GM19025 (cell line): ENCODE results near the gene NTF3.

Experiments used
- ATAC-seq: cut with Tn5 transposase; IDR thresholded peaks from one replicate; pipeline ENCODE4 v1.9.1; 2021; ENCODE audit warnings: mild to moderate bottlenecking, low read depth, moderate library complexity; ENCODE audit not compliant: unreplicated experiment

Gene NTF3

DNA sequence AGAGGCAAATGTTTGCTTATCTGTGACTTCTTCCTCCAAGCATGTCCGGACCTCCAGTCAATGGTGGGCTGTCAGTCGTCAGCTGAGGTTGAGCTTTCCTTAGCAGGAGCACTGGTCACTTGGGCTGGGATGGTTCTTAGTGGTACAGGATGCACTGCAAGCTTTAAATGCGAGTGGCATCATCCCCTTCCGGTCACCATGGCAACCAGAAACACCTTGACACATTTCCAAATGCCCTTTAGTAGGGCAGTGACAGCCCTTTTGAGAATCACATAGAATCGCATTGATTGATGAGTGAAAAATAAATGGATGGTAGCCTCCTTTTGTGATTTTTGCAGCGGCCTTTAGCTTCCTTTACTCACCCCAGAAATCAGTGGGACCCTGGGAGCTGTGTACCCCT is 24.1 kb downstream of the NTF3 start:
- ATAC-seq: no peak

DNA sequence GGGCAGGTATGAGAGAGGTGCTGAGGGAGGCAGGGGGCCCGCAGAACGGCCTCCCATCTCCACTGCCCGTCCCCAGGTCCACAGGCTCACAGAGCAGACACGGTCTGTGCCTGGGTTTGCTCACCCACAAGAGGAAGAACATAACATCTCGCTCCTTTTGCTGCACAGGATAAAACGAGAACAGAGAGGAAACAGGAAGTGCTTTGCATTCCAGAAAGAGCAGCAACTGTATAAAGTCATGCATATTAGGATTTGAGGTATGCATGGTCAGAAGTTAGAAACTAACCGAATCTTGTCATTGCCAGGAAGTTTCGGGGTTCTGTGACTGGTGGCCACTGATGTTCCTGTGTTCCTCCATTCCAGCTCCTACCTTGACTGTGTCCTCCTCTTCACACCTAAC is 25.0 kb downstream of the NTF3 start:
- ATAC-seq: no peak

DNA sequence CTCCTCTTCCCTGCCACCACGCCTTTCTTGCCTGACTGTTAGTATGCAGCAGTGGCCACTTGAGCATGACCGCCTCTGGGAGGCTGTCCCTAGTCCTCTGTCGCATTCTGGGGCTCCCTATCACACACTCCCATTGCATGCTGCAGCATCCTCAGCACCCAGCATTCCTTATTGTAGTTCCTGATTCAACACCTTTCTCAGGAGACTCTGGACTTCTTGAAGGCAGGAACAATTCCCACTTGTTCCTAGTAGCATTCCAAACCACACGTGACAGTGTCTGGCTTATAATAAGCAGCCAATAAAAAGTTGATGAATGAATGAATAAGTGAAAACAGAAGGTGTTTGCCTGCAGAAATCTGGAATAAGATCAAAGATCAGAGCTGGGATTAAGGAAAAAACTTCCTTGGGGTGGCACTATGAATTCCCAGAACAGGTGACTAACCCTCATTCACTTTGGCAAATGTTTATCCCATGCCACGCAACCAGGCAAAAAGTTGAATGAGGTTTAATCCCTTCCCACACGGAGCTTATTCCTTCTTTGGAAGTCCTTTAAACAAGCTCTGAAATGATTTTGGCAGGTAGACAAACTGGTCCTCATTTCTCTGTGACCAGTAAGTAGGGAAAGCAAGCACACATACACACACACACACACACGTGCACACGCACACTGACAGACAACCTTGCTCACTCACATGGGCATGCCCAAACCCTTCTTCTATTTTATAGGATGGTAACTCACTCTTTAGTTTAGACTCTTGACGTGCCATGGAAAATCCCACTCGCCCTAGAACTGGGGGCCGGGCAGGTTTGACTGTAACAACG is 26.5 kb downstream of the NTF3 start:
- no peak for ATAC-seq

DNA sequence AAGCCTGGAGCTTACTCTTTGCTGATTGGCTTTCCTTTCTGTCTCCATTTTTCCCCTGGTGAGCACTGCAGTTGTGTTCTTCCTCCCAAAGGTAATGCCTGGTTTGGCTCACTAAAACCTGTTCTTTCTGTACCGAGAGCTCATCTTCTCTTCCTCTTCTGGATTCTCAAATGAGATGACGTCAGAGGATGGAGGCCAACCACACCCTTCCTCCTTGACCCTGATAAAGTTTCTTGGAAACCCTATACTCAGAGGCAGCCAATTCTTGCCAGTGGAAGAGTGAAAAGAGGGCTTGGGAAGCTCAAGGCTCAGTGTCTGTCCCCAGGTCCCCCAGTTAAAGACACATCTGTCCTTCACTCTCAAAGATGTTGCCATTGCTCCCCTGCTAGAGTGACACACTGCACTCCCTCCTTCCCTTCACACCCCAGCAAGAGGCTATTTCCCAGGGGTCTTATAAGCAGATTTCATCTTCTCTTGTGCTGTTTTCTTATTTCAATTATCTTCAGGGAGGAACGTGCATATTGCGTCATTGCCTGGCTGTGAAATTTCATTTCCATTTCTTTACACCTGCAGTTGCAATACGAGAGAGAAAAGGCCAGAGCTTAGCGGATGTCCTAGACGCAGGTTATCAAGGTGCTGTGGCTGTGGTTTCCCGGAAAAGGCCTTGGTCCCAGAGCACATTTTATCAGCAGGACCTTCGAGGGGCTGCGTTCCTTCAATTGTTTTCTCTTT is 27.3 kb downstream of the NTF3 start:
- no peak for ATAC-seq

DNA sequence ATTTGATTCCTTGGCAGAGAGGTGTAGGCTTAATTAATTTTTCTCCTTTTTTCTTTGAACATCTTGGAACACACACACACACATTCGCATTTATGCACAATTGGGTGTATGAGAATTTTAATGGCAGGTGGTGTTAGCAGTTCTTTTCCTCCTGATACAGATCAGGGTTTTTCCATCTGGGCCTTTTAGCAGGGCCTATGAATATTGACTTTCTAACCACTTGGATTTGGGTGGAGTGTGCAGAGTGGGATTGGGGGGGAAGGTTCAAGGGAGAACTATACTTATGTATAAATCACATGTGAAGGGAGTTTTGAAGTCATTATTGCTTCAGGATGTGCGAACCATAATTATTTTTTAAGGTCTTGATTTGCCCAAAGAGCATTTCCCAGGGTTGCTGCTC is 28.9 kb downstream of the NTF3 start:
- no peak for ATAC-seq

DNA sequence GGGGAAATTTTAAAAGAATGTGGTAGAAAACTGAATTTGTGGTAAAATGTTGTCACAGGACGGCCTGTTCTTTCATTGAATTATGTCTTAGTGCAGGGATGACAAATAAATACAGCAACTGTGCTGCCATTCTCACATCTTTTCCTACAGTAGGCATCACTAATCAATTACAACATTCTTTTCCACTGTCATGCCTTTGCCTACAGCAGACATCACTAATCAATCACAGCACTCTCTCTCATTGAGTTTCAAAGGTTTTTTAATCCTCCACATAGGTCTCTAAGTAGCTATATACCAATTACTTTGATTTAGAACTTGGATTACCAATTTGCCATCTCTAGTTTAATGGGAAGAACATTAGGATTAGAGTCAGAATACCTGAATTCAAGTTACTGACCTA is 30.1 kb downstream of the NTF3 start:
- no peak for ATAC-seq

DNA sequence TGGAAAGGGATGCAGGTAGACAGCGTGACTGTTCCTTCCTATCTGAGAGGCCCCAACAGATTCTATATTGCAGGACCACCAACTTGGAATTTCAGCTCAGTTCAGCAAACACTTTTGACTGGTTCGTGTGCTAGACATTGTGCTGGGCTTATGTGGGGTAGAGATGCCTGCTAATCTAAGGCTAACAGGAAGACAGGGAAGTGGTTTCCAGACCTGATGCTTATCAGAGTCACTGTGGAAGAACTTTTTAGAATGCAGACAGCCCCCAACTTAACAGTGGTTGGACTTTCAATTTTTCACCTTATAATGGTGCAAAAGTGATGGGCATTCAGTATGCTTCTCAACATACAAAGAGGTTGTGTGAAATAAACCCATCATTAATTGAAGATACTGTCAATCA is 32.2 kb downstream of the NTF3 start:
- ATAC-seq: no peak

DNA sequence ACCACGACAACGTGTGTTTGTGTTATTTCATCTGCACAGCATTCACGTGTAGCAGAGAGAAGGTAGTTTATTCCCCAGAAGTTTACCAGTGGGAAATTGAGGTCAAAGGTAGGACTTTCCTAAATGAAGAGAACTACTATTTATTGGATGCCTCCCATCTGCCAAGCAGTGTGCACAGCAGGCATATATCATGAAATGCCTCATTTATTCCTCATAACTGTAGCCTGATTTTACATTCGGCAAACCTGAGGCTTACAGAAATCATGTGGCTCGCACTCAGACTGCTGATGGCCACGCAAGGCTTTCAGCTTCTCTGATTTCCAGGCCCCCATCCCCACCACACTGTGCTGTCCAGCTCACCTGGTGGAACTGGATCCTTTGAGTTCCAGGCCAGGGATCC is 33.5 kb downstream of the NTF3 start:
- ATAC-seq: no peak

DNA sequence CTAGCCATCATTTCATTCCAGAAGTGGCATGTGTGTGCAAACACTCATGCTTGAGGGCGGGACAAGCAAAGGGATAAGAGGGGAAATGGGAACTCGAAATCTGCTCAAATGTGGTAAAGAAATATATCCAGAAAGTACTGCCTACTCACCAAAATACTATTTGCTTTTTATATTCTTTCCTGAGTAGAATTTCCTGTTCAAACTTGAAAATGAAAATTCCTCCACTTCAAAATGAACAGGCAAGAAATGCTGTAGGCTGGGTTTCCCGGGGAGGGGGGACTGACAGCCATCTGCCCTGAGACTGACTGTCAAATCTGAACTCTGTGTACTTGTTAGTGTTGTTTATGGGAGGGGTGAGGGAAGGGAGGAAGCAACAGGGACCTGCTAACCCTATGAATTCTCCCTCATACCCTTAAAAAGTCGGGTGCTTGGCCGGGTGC is 34.6 kb downstream of the NTF3 start:
- no peak for ATAC-seq

DNA sequence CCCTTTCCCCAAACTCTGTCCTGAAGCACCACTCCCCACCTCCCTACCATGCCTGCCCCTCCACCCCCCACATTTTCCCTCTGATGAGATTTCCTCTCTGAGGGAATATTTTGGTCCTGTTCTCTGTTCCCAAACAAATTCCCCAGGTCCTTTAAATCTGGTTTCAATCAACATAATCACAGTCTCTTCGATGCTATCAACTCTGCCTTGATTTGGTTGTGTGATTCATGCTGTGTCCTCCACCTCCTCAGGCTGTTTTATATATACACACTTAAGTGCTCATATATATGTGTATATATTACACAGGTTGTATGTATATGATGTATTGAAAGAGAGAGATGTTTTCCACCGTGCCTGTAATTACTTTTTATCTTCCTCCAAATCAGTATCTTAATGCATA is 36.0 kb downstream of the NTF3 start:
- ATAC-seq: no peak

DNA sequence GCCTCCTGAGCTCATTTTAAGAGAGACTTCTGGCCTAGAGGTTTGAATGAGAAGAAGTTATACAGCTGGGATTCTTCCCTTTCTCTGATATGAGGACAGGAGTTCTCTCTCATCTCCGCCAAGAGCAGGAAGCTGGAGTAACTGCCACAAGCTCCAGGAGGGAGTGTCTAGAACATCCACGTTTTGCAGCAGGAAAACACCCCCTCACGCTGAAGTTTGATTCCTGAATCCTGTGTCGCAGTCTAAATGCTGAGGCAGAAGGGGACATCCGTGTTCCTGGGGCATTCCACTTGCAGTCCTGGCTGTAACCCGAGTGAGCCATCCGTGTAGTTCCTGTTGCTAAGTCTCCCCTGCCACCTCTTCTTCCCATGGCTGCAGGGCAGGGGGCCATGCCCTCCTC is 38.3 kb downstream of the NTF3 start:
- no peak for ATAC-seq

DNA sequence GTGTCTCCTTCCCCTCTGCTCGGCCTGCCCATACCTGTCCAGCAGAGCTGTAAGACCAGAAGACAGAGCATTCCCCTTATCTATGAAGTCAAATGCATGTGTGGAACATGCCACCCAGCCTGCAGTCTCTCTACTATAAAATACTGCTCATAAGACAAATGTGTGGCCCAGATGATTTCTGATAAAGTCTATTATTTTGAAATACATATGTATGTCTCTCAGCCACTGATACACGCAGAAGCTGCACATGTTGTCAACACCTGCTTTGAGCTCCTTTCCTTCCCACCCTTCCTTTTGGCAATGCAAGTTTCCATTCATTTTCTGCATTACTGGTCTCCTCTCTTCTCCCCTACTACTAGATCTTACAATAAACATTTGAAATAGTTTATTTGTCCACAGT is 38.8 kb downstream of the NTF3 start:
- ATAC-seq: no peak

DNA sequence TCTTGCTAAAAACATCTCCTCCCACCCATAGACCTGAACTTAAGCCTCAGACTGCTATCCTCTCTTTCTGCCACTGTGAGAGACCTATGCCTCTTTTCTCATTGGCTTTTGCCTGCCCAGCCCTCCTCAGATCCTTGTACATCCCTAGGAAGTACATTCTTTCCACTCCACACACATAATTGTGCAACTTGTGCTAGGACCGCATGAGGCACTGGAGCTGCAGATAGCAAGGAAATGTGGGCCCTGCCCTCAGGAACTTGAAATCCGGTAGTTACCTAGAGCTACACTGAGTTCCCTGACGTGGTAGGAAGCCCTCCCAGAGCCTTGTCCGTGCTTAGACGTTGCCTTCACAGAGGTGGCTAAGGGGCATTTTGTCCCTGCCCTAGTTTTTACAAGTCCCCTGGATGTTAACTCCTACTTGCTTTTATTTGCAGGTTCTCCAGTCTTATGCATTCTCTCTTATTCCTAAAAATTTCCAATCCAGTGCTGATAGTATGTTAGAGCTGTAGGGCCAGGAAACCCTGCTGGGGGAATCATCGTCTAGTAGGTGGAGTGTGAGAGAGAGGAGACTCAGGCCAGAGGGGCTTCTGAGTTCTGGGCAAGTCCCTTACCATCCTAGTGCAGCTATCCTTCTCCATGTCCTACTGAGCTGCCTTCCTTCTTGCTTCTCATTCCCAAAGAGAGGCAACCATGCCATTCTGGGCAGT is 41.3 kb downstream of the NTF3 start:
- ATAC-seq: no peak

DNA sequence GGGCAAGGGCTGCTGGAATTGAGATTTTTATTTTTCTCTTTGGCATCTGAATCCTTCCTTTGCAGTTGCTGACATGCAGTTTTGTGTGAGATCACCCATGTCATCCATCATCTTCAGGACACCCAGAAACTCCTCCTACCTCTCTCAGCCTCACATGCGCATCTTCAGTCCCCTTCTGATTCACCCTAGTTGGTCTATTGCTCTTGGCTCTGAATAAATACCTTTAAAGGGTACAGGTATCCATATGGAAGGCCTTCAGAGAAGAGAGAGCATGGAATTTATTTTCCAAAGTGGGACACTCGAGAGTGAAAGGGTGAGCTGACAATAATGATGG is 41.8 kb downstream of the NTF3 start:
- no peak for ATAC-seq

DNA sequence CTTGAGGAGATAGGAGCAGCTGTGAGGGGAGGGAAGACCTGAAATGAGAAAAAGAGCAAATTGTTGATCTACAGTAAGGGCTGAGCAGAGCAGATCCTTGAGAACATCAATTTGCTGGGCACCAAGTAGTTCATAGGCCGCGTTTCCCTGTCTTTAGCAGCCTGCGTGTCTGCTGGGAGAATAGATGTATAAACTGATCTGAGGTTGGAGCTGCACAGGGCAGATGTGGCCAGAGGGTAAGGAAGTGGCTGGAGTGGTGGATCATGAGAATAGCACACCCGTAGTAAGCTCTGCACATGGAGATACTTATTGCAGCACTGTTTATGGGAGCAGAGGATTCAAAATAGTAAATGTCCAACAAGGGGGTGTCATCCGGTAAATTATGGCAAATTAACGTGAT is 44.4 kb downstream of the NTF3 start:
- ATAC-seq: no peak

DNA sequence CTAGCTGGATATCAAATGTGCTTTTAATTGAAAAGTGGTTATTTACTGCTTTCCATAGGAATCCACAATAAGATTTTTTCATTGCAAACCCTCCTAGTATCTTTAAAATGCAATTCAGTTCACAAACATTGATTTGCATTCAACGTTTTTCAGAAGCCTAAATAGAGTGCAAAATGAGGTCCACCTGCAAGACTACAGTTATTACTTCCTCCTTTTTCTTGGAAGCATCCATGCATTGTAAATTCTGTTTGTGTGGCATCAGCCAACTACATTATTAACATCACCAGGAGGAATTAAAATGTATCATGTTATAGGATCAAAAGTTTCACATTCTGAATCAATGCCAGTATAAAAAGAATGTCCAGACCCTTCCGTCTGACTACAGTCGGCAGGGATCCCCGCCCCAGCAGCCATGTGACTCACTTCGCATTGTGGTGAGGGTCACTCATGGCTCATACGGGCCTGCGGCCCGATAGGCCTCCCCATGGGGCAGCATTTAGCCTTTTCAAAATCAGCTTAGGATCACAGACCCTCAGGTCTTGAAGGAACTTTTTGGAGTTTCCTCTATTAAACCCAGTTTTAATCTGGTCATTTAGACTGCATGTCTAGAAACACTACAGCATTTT is 46.3 kb downstream of the NTF3 start:
- ATAC-seq: no peak

DNA sequence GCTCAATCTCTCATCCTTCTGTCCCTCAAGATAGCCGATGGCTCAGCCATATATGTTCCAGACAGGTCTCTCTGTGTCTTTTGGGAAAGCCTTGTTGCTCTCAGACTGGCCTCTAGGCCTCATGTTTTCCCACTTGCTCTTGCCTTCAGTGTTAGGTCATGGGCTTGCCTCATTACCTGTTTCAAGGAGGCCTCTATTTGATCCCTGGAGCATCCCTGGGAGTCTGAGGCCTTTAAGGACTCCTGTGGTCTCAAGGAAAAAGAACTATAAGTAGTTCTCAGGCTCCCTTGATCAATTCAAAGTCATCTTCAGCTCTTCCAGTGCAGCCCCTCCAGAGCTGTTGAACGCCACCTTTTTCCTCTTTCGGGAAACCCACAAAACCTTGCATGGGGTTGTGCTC is 47.9 kb downstream of the NTF3 start:
- ATAC-seq: no peak

DNA sequence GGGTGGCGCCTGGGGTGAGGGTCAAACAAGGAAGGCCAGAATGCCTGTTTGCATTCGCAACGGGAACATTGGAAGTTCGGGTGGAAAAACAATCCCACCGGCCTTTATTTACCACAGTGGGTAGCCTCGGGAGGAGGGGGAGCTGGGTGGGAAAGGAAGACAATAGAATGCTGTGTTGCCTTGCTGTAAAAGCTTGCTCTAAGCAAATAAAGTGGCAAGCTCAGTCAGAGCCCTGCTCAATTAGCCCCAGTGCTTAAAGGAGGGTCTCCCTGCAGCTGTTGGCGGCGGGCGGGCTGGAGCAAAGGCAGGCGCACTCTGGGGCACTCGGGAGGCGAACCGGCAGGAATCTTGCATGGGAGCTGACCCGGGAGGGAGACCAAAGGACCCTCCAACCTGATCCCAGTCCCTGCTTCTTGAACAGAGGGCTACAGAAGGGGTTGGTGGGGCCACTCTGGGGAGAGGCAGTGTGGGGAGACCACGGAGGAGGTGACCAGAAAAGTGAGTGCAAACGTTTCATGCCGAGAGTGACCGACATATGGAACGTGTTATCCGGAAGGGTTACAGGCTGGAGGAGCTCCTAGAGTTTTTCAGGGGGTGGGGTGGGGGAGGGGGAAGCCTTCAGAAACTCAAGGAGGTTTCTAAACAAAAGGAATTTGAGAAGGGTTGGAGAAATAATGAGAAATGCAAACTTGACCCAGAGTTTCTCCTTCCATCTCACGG is 48.5 kb downstream of the NTF3 start:
- no peak for ATAC-seq

DNA sequence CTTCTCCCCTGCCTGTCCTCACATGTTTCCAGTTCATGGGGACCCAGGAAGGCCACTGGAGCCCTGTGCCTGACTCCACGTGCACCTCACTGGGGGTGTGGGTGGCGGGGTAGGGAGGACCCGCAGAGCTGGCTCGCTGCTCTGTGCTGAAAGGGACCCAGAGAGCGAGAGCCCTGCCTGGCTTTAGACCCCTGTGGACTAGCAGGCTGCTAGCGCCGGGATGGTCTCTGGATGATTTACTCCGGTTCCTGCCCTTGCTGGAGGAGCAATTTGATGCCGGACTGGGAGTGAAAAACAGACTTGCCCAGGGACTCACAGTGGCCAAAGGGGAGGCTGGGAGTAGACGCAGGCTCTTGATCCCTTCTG is 49.0 kb downstream of the NTF3 start:
- ATAC-seq: no peak

DNA sequence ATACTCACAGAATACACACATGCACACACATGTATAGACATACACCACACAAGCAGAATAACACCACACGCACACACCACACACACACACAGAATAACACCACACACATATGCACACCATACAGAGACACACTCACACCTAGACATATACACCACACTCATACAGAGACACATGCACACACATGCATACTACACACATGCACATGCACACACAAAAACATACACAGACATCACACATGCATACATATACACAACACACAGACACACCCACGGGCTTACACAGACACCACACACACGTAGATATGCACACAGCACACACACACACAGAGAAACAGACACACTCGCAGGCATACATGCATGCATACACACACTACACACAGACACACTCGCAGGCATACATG is 49.7 kb downstream of the NTF3 start:
- ATAC-seq: no peak

DNA sequence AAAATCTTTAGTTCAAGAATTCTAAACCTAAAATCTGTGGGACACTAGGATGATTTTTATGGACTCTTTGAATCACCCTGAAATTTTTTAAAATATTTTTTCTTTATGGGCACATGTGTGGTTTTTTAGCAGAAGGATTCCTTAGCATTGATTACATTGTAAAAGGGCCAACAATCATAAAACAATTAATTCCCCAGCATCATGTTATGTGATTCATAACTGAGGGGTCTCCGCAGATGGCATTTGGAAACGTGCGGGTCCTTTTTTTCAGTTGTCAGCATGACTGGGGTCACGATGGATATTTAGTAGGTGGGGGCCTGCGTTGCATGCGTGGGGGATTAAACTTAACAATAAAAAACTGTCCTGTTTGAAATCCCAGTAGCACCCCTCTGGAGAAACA is 52.5 kb downstream of the NTF3 start:
- ATAC-seq: no peak
